Astrocyte of the spinal cord (primary cell): ENCODE data around the gene DCXR.

ENCODE experiments used
- DNase-seq: peaks from one replicate; pipeline ENCODE4 v3.0.0; 2011; ENCODE audit warnings: low read depth, low spot score
- H3K4me3 ChIP-seq: 2 replicates; pipeline ENCODE4 v1.5.1; 2011; ENCODE audit warnings: low read depth, mild to moderate bottlenecking, low read length, moderate library complexity
- CTCF ChIP-seq: IDR thresholded peaks from 2 replicates; pipeline ENCODE4 v1.5.1; 2012; ENCODE audit warnings: low read depth, mild to moderate bottlenecking, low read length, inconsistent platforms
- in situ Hi-C: cut with HindIII; loops from 2 replicates; pipeline ENCODE4 v1.10.0; 2017; ENCODE audit warnings: low sequenced_read_pairs

The DCXR gene

DNA sequence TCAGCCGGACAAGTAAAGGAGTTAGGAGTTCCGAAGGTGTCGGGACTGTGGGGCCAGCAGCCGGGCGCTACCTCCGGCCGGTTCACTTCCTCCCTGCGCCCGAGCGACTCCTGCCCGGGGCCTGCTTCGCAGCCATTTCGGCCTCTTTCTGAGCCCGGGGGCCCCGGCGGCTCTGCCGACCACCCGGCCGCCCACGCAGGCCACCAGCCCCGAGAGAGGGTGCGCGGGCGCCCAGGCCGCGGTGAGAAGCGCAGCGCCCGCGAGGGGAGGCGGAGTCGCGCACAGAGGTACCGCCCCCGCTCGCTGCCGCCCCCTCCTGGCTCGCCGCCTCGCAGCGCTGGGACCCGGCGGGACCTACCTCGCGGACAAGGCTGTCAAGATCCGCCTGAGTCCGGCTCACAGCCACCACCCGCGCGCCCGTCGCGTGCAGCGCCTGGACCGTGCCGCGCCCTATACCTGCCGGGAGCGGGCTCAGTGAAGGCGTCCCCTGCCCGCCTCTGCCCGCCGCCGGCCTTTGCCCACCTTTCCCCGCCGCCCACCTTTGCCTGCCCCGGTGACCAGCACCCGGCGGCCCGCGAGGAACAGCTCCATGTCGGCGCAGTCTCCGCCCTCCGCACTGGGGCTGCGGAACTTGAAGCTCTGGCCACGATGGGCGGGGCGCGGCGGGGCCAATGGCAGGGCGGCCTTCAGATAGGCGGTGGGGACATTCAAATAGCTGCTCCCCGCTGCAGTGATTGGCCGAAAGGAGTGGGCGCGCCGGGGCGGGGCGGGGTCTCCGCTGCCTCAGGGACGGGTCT, at the start of gene DCXR:
DCXR (minus strand) TSS at position 606 of the 797 bp plus-strand sequence; CDS start at position 591, 15 bp downstream.
- peak; percentile 71 for TF ChIP-seq CTCF
- peak within 1 kb of the TSS; percentile 68 for H3K4me3 ChIP-seq
- peak; percentile 98 for DNase-seq
- in situ Hi-C loops, result no loop called here

- in situ Hi-C loops, result no loop called here
- H3K4me3 ChIP-seq, result no peak overlapping the region
Observed at GRCh38 chr17:82085931-82086764, 48.7 kb upstream of the DCXR start.

GRCh38 chr17:82085031-82085861, 47.7 kb upstream of the DCXR start:
- H3K4me3 ChIP-seq, result no peak overlapping the region
- in situ Hi-C loops, result no loop called here
- DNase-seq, result no peak
- TF ChIP-seq CTCF, result no peak

More at GRCh38 chr17:82085931-82086764, 48.7 kb upstream of the DCXR start:
- no peak for TF ChIP-seq CTCF
- DNase-seq, result no peak

DNA sequence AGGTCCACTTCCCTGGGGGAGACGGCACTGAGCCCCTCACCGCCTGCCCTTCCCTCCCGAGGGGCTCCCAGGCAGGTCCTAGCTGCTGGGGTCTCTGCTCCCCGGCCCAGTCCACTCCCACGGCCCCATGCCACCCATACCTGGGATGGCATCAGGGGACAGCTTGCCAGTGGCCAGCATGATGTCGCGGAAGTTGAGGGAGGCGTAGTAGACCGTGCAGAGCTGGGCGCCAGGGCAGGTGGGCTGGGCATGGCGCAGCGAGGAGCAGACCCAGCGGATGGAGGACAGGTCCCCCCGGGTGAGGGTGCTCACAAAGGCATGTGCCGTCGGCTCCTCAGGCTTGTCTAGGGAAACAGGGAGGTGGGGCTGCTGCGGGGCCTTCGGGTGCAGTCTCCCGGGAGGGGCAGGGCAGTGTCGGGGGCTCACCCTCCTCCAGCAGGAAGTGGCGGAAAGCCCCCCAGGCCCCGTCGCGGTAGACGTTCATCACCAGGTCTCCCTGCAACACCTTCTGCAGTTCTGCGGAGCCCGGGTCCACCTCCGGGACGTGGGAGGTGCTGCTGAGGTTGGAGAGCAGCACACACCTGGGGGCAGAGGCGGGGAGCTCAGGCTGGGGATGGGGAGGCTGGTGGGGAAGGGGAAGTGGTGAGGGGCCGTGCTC, 47.0 kb upstream of the DCXR start:
- no peak for TF ChIP-seq CTCF
- no peak overlapping the region for H3K4me3 ChIP-seq
- no peak for DNase-seq
- in situ Hi-C loops, result no loop called here

- in situ Hi-C loops, result no loop called here
Observed at GRCh38 chr17:82083533-82084359, 46.2 kb upstream of the DCXR start.

More at GRCh38 chr17:82083533-82084359, 46.2 kb upstream of the DCXR start:
- TF ChIP-seq CTCF, result no peak
- no peak for DNase-seq
- H3K4me3 ChIP-seq, result no peak overlapping the region
